NCI-H748 (cell line): ENCODE measurements around the gene NAT14.
A peak's percentile ranks its signal among the peaks of the same experiment; 100 is the strongest.

Experiments used
- DNase-seq: peaks from one replicate; lab custom pipeline; 2025; ENCODE audit not compliant: unreplicated experiment; lab: John Stamatoyannopoulos, UW

NAT14 gene

DNA sequence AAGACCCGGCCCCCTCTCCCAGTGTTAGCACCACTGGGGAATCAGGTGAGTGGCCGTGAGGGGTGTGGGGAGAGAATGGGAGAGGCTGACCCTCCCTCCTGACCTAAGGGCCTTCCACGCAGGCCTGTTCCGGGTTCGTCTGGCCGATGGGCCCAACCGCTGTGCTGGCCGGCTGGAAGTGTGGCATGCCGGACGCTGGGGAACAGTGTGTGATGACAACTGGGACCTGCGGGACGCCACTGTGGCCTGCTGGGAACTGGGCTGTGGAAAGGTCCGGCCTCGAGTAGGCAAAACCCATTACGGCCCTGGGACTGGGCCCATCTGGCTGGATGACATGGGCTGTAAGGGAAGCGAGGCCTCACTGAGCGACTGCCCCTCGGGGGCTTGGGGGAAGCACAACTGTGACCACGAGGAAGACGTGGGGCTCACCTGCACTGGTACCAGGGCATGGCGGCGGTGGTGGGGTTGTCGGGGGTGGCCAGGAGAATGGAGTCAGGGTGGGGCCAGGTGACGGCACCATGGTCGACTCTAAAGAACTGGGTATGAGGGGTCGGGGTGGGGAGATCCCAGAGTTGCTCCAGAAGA lies 15.5 kb downstream of the NAT14 start:
- no peak for DNase-seq

GRCh38 chr19:55502197-55502952 lies 17.4 kb downstream of the NAT14 start:
- DNase-seq = no peak

DNA sequence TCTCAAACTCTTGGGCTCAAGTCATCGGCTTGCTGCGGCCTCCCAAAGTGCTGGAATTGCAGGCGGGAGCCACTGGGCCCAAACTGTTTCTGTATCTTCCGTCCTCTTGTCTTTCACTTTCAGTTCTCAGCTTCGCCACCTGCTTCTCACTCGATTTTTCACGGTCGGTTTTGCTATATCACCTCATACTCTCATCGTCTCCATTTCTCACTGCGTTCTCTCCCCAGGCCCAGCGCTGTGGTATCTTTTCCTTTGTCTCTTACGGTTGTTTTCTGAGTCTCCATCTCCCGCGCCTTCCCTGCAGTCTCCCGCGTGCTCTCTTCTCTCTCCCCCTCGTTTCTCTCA lies 18.1 kb downstream of the NAT14 start:
- DNase-seq = no peak

DNA sequence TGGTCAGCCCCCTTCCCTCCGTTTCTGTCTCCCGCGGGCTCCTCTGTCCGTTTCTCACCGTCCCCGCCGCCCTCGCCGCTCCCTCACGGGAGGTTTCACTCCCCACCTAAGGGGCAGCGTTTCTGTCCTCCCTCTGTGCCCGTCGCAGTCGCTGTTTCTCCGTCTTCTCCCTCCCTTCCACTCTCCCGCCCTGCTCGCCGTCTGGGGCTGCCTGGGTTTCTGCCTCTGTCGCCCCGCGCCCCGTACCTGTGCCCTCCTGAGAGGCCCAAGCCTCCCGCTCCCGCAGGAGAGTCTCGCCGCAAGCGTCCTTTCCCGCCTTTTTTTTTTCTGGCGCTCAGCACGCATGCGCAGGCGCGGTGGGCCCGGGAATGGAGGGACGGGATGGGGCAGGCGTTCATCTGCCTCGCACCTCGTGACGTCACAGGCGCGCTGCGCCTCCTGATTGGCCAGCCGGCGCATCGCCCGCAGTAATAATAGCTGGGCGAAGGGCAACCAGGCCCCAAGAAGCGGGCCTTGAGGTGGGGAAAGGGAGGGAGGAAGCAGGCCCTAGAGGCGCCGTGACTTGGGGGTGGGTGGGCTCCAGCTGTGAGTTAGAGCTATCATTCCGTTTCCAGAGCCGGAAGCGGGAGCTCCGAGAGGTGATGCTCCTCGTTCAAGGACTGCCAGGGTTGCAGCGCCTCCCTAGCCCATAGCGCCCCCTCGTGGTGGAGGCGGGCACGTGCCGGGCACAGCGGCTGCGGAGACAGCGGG lies 18.7 kb downstream of the NAT14 start:
- DNase-seq = peak; percentile 90

DNA sequence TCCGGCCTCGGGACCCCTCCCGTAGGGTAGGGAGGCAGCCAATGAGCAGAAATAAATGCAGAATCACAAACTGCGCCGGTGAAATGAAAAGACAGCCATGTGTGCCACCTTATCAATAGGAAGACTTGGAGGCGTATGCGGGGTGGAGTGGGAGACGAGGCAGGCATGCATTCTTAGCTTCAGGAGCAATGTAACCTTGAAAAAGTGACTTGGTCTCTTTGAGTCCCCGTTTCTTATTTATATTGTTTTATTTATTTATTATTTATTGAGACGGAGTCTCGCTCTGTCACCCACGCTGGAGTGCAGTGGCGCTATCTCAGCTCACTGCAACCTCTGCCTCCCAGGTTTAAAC lies 19.2 kb downstream of the NAT14 start:
- DNase-seq = no peak

DNA sequence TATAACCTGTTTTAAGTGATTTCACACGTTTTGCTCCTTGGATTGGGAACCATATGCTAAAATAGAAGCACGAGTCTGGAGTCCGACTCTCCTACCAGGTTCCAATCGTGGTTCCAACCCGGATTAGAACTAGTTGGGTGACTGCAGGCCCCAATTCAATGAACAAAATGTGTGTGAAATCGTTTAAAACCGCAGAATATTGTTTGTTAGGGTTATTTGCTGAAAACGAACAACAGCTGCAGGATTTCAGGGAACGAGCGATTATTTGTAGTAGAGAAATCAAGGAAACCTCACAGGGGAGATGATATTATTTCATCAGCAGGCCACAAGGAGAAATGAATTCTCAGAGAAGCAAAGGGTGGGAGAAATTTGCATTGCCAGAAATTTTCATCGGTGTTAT lies 20.0 kb downstream of the NAT14 start:
- DNase-seq = no peak

GRCh38 chr19:55508120-55508519 lies 23.1 kb downstream of the NAT14 start:
- DNase-seq = no peak

DNA sequence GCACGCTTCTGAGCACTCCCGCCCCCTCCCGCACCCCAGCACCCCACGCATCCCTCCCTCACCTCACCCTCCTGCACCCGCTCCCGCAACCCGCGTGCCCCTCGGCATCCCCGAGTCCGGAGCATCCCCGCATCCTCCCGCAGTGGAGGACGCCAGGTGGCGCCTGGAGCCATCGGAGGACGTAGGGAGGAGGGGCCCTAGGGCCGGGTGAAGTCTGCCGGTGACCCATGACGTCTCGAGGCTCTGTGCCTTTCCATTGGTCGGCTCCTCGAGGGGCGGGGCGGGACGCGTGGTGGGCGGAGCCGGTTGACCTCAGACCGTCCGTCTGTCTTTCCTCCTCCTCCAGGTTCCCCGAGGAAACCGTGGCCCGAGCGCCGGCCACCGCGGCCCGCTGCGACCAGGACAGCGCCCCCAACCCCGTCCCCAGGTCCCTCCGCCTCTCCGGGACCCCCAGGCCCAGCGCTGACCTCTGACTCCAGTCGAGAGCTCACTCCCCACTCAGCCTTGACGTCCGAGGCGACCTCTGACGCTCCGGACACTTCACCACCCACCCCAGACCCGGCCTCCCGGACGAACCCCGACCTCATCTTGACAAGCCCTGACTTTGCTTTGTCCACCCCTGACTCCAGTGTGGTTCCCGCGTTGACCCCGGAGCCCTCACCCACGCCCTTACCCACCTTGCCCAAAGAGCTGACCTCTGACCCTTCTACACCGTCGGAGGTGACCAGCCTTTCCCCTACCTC lies 32.1 kb downstream of the NAT14 start:
- DNase-seq = peak; percentile 94

GRCh38 chr19:55519451-55520311 lies 34.7 kb downstream of the NAT14 start:
- DNase-seq = no peak

DNA sequence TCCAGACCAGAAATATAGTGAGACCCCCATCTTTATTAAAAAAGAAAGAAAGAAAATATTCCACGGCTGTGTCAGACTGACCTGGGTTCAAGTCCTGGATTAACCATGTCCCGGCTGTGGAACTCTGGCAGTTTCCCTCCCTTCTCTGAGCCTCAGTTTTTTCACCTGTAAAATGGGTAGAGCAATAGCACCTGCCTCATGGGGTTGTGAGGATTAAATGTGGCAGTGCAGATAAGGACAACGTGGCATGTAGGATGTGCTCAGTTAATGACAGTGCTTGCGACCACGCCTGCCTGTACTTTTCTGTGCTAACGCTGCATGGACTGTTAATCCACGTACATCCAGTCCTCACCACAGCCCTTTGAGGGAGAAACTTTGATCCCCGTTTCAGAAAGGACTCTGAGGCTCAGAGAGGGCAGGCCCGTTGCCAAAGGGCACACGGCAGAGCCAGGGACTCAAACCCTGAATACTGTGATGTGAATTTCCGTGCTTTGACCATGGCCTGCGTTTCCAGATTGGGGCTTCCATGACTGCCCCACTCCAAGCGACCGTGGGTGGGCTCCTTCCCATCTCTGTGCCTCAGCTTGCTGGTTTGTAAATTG lies 35.8 kb downstream of the NAT14 start:
- DNase-seq = no peak

- DNase-seq = no peak
Observed at GRCh38 chr19:55525289-55526101, 40.5 kb downstream of the NAT14 start.

GRCh38 chr19:55526216-55527196 lies 41.5 kb downstream of the NAT14 start:
- peak; percentile 62 for DNase-seq

GRCh38 chr19:55527197-55528029 lies 42.4 kb downstream of the NAT14 start:
- no peak for DNase-seq

DNA sequence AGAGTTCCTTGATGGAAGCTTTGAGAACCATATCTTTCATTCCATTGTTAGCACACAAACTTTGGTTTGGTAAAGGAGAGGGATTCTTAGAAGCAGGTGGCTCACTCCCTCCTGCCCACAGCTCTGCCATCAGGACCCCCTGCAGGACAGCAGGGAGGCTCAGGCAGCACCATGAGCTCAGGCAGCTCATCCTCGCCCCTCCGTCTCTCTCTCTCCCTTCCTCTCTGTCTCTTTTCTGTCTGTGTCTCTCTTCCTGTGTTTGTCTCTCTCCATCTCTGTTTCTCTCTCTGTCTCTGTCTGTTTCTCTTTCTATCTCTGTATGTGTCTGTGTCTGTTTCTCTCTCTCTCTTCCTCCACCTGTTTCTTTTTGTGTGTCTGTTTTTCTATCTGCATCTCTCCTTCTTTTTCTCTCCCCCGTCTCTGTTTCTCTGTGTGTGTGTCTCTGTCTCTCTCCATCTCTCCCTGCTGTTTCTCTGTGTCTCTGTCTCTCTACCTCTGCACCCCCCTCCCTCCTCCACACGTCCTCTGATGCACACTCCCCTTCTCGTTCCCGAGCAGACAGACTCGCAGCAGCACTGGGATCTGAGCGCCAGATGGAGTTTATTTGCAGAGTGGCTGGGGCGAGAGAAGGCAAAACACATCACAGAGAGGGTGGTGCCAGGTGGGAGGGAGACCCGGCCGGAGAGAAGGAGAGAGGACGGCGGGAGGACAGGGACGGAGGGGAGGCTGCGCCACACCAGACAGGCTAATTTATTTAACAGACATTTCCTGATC lies 43.2 kb downstream of the NAT14 start:
- peak; percentile 84 for DNase-seq

DNA sequence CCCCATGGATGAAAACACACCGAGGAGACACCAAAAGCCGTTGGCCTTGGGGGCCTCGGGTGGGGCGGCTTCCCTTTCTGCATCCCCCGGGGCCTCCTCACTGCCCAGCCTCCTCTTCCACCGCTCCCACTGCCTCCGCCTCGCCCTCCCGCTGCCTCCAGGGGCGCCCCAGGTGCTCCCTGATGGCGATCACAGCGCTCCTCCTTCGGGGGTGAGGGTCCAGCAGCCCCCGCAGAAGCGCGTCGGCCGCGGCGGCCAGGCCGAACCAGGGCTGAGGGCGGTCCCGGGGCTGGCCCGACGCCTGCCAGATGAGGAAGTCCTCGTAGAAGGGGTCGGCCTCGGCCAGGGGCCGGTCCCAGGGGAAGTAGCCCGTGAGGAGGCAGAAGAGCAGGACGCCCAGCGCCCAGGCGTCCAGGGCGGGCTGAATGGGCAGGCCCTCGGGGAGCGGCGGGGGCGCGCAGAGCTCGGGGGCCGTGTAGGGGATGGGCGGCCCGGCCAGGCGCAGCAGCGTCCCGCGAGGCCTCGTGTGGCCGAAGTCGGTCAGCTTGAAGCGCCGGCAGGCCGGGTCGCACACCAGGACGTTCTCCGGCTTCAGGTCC lies 44.7 kb downstream of the NAT14 start:
- no peak for DNase-seq

DNA sequence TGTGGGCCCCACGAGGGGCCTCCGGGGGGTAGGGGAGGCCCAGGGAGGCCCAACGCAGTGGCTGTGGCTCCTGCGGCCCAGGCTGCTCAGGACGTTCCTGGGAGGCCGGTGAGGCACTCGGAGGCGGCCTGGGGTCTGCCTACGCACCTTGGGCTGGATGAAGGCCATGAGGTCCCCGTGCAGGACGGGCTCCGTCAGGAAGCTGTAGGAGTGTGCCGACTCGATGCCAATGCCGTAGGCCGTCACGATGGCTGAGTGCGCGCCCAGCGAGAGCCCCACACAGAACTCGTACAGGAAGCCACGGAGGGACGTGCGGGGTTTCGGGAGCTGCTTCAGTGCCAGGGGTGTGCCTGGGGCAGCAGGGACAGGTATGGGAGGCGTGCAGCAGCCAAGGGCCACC lies 46.0 kb downstream of the NAT14 start:
- no peak for DNase-seq
